ENCODE measurements around the gene BABAM2. TPM values are rescaled to one million over a fixed set of nuclear protein-coding genes. Genes with fewer than 3 reads are reported as not detected.

BABAM2 gene
- total and polyA plus RNA-seq, 9 of the 15 experiments (the other 6 are each of a cell fraction or from before 2014, with no cell fraction given), result 10.9 to 37.4 (median 25.6) TPM

- TF ChIP-seq TFAP4 (CRISPR knock-in tag; IDR thresholded peaks at IDR 0.05; ENCODE audit: borderline replicate concordance), result no peak
- no peak for TF ChIP-seq MAZ (CRISPR knock-in tag; conservative IDR thresholded peaks at IDR 0.05 in 1 of 2, IDR thresholded peaks at IDR 0.05 in 1 of 2)
- no peak for TF ChIP-seq CGGBP1 (CRISPR knock-in tag; IDR thresholded peaks at IDR 0.05)
- no peak for TF ChIP-seq TOE1 (IDR thresholded peaks at IDR 0.05; ENCODE audit: borderline replicate concordance)
- no peak for TF ChIP-seq TOE1 (CRISPR knock-in tag; IDR thresholded peaks at IDR 0.05; ENCODE audit: borderline replicate concordance, low read depth)
- no peak for TF ChIP-seq PHB2 (IDR thresholded peaks at IDR 0.05; ENCODE audit: low read depth)
- TF ChIP-seq CREB1 (IDR thresholded peaks at IDR 0.05), result no peak
- TF ChIP-seq CREB1 (CRISPR knock-in tag; IDR thresholded peaks at IDR 0.05), result no peak
- no peak for TF ChIP-seq BHLHE40 (IDR thresholded peaks at IDR 0.05; ENCODE audit: low read length)
- TF ChIP-seq ZNF217 (CRISPR knock-in tag; IDR thresholded peaks at IDR 0.05), result no peak
- TF ChIP-seq U2AF1 (optimal IDR thresholded peaks at IDR 0.05; ENCODE audit: low read depth, low read length), result no peak
- TF ChIP-seq ZNF668 (CRISPR knock-in tag; IDR thresholded peaks at IDR 0.05), result no peak
- no peak for TF ChIP-seq HNRNPUL1 (IDR thresholded peaks at IDR 0.05; ENCODE audit: low read length)
- no peak for TF ChIP-seq ILF3 (IDR thresholded peaks at IDR 0.05; ENCODE audit: borderline replicate concordance)
- no peak for TF ChIP-seq POU5F1 (IDR thresholded peaks at IDR 0.05; ENCODE audit: borderline replicate concordance, low read depth, low read length, partially characterized antibody)
- no peak for TF ChIP-seq ASH1L (IDR thresholded peaks at IDR 0.05; ENCODE audit: borderline replicate concordance, low read depth, partially characterized antibody)
- TF ChIP-seq HSF4 (CRISPR knock-in tag; IDR thresholded peaks at IDR 0.05; ENCODE audit: borderline replicate concordance), result no peak
- no peak for TF ChIP-seq ZKSCAN3 (CRISPR knock-in tag; IDR thresholded peaks at IDR 0.05)
- TF ChIP-seq RCOR1 (IDR thresholded peaks at IDR 0.05; ENCODE audit: borderline replicate concordance in 1 of 2, low read depth in 2 of 2, low read length in 2 of 2), result peak in 1 of 2 experiments; percentile 79; a peak in 2 of 4 replicates
- no peak for TF ChIP-seq RBM17 (IDR thresholded peaks at IDR 0.05; ENCODE audit: borderline replicate concordance, low read depth, low read length)
- TF ChIP-seq TAF1 (IDR thresholded peaks at IDR 0.05; ENCODE audit: control insufficient read depth, extremely low read depth, insufficient read depth, low read length, severe bottlenecking), result no peak
- no peak for TF ChIP-seq ZNF551 (CRISPR knock-in tag; IDR thresholded peaks at IDR 0.05)
- peak; percentile 57 to 69; a peak in 3 of 4 replicates for TF ChIP-seq KDM1A (IDR thresholded peaks at IDR 0.05)
- TF ChIP-seq PTBP1 (IDR thresholded peaks at IDR 0.05; ENCODE audit: low read depth, low read length), result 0 out of 2 replicates have a peak, but pooled peaks have one; percentile 62
- TF ChIP-seq XRCC5 (IDR thresholded peaks at IDR 0.05; ENCODE audit: low read depth, low read length), result no peak
- TF ChIP-seq BDP1 (IDR thresholded peaks at IDR 0.05; ENCODE audit: insufficient read depth, insufficient read length), result no peak
- no peak for TF ChIP-seq HDAC2 (IDR thresholded peaks at IDR 0.05)
- TF ChIP-seq ATF4 (CRISPR knock-in tag; IDR thresholded peaks at IDR 0.05), result no peak
Observed at GRCh38 chr2:28347193-28347592, 456.7 kb downstream of the BABAM2 start (continued).
